ENCODE results near the gene RSRP1. TPM values are rescaled to one million over a fixed set of nuclear protein-coding genes. Genes with fewer than 3 reads are reported as not detected.

The RSRP1 gene
- total RNA-seq, 1 experiment from 2014 or later, result 82.9 TPM

DNA sequence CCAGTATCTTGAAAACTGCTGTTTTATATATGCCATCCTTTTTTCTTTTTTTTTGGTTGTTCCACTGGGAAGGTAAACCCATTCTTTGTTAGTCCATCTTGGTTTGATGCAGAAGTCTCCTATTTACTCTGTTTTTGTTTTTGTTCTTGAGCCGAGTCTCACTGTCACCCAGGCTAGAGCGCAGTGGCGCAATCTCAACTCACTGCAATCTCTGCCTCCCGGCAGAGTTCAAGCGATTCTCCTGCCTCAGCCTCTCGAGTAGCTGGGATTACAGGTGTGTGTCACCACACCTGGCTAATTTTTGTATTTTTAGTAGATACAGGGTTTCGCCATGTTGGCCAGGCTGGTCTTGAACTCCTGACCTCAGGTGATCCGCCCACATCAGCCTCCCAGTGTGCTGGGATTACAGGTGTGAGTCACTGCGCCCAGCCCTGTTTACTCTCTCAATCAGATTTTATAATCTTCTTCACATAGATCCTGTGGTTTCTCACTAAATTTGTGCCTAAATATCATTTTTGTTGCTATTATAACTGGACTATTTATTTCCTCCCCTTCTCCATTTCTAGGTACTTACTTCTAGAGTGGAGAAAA, 27.5 kb downstream of the RSRP1 start:
- H3K36me3 ChIP-seq (ENCODE audit: control insufficient read depth in 1 of 2, insufficient read depth in 2 of 2, low read length in 2 of 2), result peaks cover 18 to 31% of the 10 kb centered on the region in 2 experiments; a peak in 3 of 4 replicates
- ATAC-seq (no peak), DNase-seq (ENCODE audit: low read depth, low spot score) (no peak)
- H2AFZ ChIP-seq (ENCODE audit: low read depth, low read length, poor library complexity, severe bottlenecking), result no peak overlapping the region
- H3K27ac ChIP-seq (ENCODE audit: low read depth, low read length), result no peak overlapping the region
- TF ChIP-seq EGR1 (IDR thresholded peaks at IDR 0.05; ENCODE audit: low read depth), result peak; percentile 60; the same call in 1 of the 2 replicates
- TF ChIP-seq CEBPB (IDR thresholded peaks at IDR 0.05; ENCODE audit: low read depth), result no peak
- H3K9me2 ChIP-seq (ENCODE audit: insufficient read depth), result no peaks in the 10 kb centered on the region
- intact Hi-C loops (cut with micrococcal nuclease), result no loop called here
- peak overlapping the region; percentile 27 for H3K4me2 ChIP-seq (ENCODE audit: low read length)
- H4K20me1 ChIP-seq (ENCODE audit: insufficient read depth), result no peaks in the 10 kb centered on the region
- no peaks in the 10 kb centered on the region for H3K9me3 ChIP-seq (ENCODE audit: control insufficient read depth in 1 of 2, insufficient read depth in 1 of 2, low read depth in 1 of 2, low read length in 2 of 2)
- H3K9ac ChIP-seq (ENCODE audit: low read length), result no peak overlapping the region
- H3K4me1 ChIP-seq (ENCODE audit: control insufficient read depth in 1 of 2, insufficient read depth in 2 of 2, low read length in 2 of 2), result peaks cover 0 to 23% of the 10 kb centered on the region in 2 experiments; a peak in 3 of 4 replicates
- H3K27me3 ChIP-seq (ENCODE audit: insufficient read depth, low read length), result no peaks in the 10 kb centered on the region
- ChIA-PET RAD21 (ENCODE audit: low non-redundant PET in 1 of 2, low total read pairs in 2 of 2, uncharacterized antibody in 2 of 2, unreplicated experiment in 2 of 2) (interaction anchor here in 1 of 2 experiments (0.5 kb wide), 1 partner anchor 17 kb away, joined by 3 read pairs; no protein-coding TSS in a partner anchor), CTCF (no interaction called here), POLR2A (interaction anchor here (0.8 kb wide), 1 partner anchor 13 kb away, joined by 3 read pairs; the partner anchor contains the start of gene SYF2)
- no TSS peak for BruUV-seq (replicated peaks)
- no peaks in the 10 kb centered on the region for H3K79me2 ChIP-seq (ENCODE audit: insufficient read depth, low read length)
- H3K4me3 ChIP-seq (replicated peaks in 1 of 2; ENCODE audit: low read depth in 1 of 2, low read length in 2 of 2), result no peak overlapping the region

DNA sequence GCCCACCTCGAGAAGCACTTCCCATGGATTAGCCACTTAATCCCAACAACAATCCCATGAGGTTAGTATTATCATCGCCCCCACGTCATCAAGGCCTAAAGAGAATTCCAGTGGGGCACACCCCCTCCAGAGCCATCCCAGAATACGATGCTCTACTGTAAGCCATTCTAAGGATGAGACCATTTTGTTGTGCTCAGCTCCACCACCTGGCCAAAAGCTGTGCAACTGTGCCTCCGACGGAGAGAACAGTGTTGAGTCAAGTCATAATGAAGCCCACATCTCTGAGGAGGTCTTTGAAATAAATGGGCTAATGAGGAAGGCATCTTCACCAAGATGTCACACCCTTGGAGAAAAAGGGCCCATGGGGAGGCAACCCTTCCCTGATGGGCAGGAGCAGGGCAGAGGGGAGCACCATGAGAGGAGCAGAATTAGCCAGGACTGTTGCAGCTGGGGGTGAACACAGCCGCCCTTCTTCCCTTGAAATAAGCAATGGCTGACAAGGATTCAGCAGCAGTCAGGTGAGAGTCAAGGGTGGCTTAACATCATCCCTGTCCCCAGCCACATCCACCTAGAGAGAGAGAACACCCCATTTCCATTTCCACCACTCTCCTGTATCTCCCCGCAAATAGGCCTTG, 29.5 kb downstream of the RSRP1 start:
- Histone ChIP-seq H2AFZ (ENCODE audit: low read depth, low read length, poor library complexity, severe bottlenecking) (no peak overlapping the region), H3K79me2 (ENCODE audit: insufficient read depth, low read length) (no peaks in the 10 kb centered on the region), H4K20me1 (ENCODE audit: insufficient read depth) (no peaks in the 10 kb centered on the region), H3K27ac (ENCODE audit: low read depth, low read length) (no peak overlapping the region), H3K36me3 (ENCODE audit: control insufficient read depth in 1 of 2, insufficient read depth in 2 of 2, low read length in 2 of 2) (peaks cover 5 to 15% of the 10 kb centered on the region in 2 experiments; a peak in 2 of 4 replicates), H3K4me1 (ENCODE audit: control insufficient read depth in 1 of 2, insufficient read depth in 2 of 2, low read length in 2 of 2) (peaks cover 0 to 23% of the 10 kb centered on the region in 2 experiments; a peak in 3 of 4 replicates), H3K9me2 (ENCODE audit: insufficient read depth) (no peaks in the 10 kb centered on the region), H3K4me3 (replicated peaks in 1 of 2; ENCODE audit: low read depth in 1 of 2, low read length in 2 of 2) (no peak overlapping the region), H3K9me3 (ENCODE audit: control insufficient read depth in 1 of 2, insufficient read depth in 1 of 2, low read depth in 1 of 2, low read length in 2 of 2) (no peaks in the 10 kb centered on the region), H3K4me2 (ENCODE audit: low read length) (no peak overlapping the region), H3K9ac (ENCODE audit: low read length) (no peak overlapping the region), H3K27me3 (ENCODE audit: insufficient read depth, low read length) (no peaks in the 10 kb centered on the region)
- TF ChIP-seq RAD21 (IDR thresholded peaks at IDR 0.05; ENCODE audit: low read depth) (peak; percentile 28; the same call in 1 of the 2 replicates), CEBPB (IDR thresholded peaks at IDR 0.05; ENCODE audit: low read depth) (no peak)
- ChIA-PET CTCF (no interaction called here), POLR2A (no interaction called here), RAD21 (ENCODE audit: low non-redundant PET in 1 of 2, low total read pairs in 2 of 2, uncharacterized antibody in 2 of 2, unreplicated experiment in 2 of 2) (no interaction called here)
- BruUV-seq (replicated peaks), result no TSS peak
- intact Hi-C loops (cut with micrococcal nuclease), result no loop called here
- ATAC-seq, result no peak
- DNase-seq (ENCODE audit: low read depth, low spot score), result no peak
